AG09319 (cell line): Measurements from ENCODE around the gene DAGLA.
A peak's percentile ranks its signal among the peaks of the same experiment; 100 is the strongest.

Experiments
- DNase-seq: peaks from one replicate; pipeline ENCODE4 v3.0.0-alpha.2; 2010; ENCODE audit warnings: low read depth; ENCODE audit errors: extremely low read depth
- CTCF ChIP-seq: IDR thresholded peaks from 2 replicates; pipeline ENCODE4 v1.5.1; 2011; ENCODE audit warnings: low read depth, mild to moderate bottlenecking, inconsistent platforms, low read length, moderate library complexity

DAGLA gene

GRCh38 chr11:61699737-61700160, 19.6 kb downstream of the DAGLA start:
- no peak for DNase-seq
- no peak for TF ChIP-seq CTCF

GRCh38 chr11:61700212-61700611, 20.0 kb downstream of the DAGLA start:
- no peak for TF ChIP-seq CTCF
- no peak for DNase-seq

GRCh38 chr11:61700720-61701119, 20.5 kb downstream of the DAGLA start:
- TF ChIP-seq CTCF: no peak
- no peak for DNase-seq

GRCh38 chr11:61701242-61701886, 21.2 kb downstream of the DAGLA start:
- TF ChIP-seq CTCF: peak; percentile 9; the same call in 1 of the 2 replicates
- no peak for DNase-seq

GRCh38 chr11:61702701-61703312, 22.6 kb downstream of the DAGLA start:
- TF ChIP-seq CTCF: no peak
- DNase-seq: no peak

GRCh38 chr11:61704838-61705237, 24.6 kb downstream of the DAGLA start:
- no peak for DNase-seq
- no peak for TF ChIP-seq CTCF
